Upper lobe of right lung (tissue), 1 donor: ENCODE results near the gene CD81. TPM values are rescaled to one million over a fixed set of nuclear protein-coding genes. Genes with fewer than 3 reads are reported as not detected.

Experiments used
- ATAC-seq: fragments of 200-7000 bp; cut with Tn5 transposase; one replicate; pipeline ENCODE4 v1.9.1; 2020; ENCODE audit warnings: mild to moderate bottlenecking, moderate library complexity
- DNase-seq: peaks from one replicate; pipeline ENCODE4 v3.0.0-alpha.2; 2020
- H3K27ac ChIP-seq: fragments of 200-600 bp; one replicate; pipeline ENCODE4 v1.8.0; 2022
- H3K27me3 ChIP-seq: fragments of 200-600 bp; one replicate; pipeline ENCODE4 v1.8.0; 2022; ENCODE audit warnings: mild to moderate bottlenecking
- H3K36me3 ChIP-seq: fragments of 200-600 bp; one replicate; pipeline ENCODE4 v1.8.0; 2022
- H3K4me1 ChIP-seq: fragments of 200-600 bp; one replicate; pipeline ENCODE4 v1.8.0; 2022
- H3K4me3 ChIP-seq: fragments of 200-600 bp; one replicate; pipeline ENCODE4 v1.8.0; 2022; ENCODE audit warnings: mild to moderate bottlenecking
- H3K9me3 ChIP-seq: fragments of 200-600 bp; one replicate; pipeline ENCODE4 v1.8.0; 2022
- intact Hi-C: fragments of 100-400 bp; cut with DNase I; formaldehyde crosslinking; loops from one replicate; pipeline ENCODE4 v1.11.0; 2022
- total RNA-seq: library from RNA; stranded (reverse); fragmentation: NEBNext Ultra II Directional; extraction: Animal tissue kit (Norgen Biotek cat#: 25700); gene quantifications from one replicate; pipeline ENCODE4 v1.2.1, GENCODE V29; 2021
- TF ChIP-seq, protein P1 (sequence below): fragments of 200-600 bp; IDR thresholded peaks from one replicate; pipeline ENCODE4 v1.8.0; 2022; ENCODE audit warnings: antibody characterized with exemption
- donor health status: DM: no; HTN: yes; CAD: no; lungs with severe emphysema.

Gene CD81
- total RNA-seq, 1 donor from 2014 or later, result 801 TPM

GRCh38 chr11:2415601-2416380, 38.7 kb downstream of the CD81 start:
- intact Hi-C loops, result no loop called here
- Histone ChIP-seq H3K4me1 (peaks cover 7% of the 10 kb centered on the region), H3K27ac (no peak overlapping the region), H3K9me3 (no peaks in the 10 kb centered on the region), H3K27me3 (no peaks in the 10 kb centered on the region), H3K36me3 (no peaks in the 10 kb centered on the region), H3K4me3 (no peak overlapping the region)
- ATAC-seq (no peak), DNase-seq (no peak)
- TF ChIP-seq, protein P1, sequence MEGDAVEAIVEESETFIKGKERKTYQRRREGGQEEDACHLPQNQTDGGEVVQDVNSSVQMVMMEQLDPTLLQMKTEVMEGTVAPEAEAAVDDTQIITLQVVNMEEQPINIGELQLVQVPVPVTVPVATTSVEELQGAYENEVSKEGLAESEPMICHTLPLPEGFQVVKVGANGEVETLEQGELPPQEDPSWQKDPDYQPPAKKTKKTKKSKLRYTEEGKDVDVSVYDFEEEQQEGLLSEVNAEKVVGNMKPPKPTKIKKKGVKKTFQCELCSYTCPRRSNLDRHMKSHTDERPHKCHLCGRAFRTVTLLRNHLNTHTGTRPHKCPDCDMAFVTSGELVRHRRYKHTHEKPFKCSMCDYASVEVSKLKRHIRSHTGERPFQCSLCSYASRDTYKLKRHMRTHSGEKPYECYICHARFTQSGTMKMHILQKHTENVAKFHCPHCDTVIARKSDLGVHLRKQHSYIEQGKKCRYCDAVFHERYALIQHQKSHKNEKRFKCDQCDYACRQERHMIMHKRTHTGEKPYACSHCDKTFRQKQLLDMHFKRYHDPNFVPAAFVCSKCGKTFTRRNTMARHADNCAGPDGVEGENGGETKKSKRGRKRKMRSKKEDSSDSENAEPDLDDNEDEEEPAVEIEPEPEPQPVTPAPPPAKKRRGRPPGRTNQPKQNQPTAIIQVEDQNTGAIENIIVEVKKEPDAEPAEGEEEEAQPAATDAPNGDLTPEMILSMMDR, result no peak

- Histone ChIP-seq H3K4me1 (peaks cover 8% of the 10 kb centered on the region), H3K36me3 (no peaks in the 10 kb centered on the region), H3K27me3 (no peaks in the 10 kb centered on the region), H3K27ac (no peak overlapping the region), H3K4me3 (no peak overlapping the region), H3K9me3 (no peaks in the 10 kb centered on the region)
- ATAC-seq, result no peak
- no peak for DNase-seq
- intact Hi-C loops, result no loop called here
- TF ChIP-seq, protein P1, result no peak
Measured at GRCh38 chr11:2416765-2417164, 39.7 kb downstream of the CD81 start.

GRCh38 chr11:2417856-2418692, 41.0 kb downstream of the CD81 start:
- intact Hi-C loops, result no loop called here
- peaks cover 8% of the 10 kb centered on the region for H3K4me1 ChIP-seq
- TF ChIP-seq, protein P1, result no peak
- H3K27ac ChIP-seq, result no peak overlapping the region
- H3K4me3 ChIP-seq, result no peak overlapping the region
- no peak for DNase-seq
- H3K27me3 ChIP-seq, result no peaks in the 10 kb centered on the region
- no peak for ATAC-seq
- no peaks in the 10 kb centered on the region for H3K9me3 ChIP-seq
- no peaks in the 10 kb centered on the region for H3K36me3 ChIP-seq

GRCh38 chr11:2418693-2419360, 41.7 kb downstream of the CD81 start:
- no peaks in the 10 kb centered on the region for H3K9me3 ChIP-seq
- DNase-seq (no peak), ATAC-seq (no peak)
- TF ChIP-seq, protein P1, result no peak
- H3K27ac ChIP-seq, result no peak overlapping the region
- H3K4me3 ChIP-seq, result no peak overlapping the region
- peaks cover 8% of the 10 kb centered on the region for H3K4me1 ChIP-seq
- H3K27me3 ChIP-seq, result no peaks in the 10 kb centered on the region
- intact Hi-C loops, result no loop called here
- no peaks in the 10 kb centered on the region for H3K36me3 ChIP-seq

GRCh38 chr11:2419638-2420501, 42.8 kb downstream of the CD81 start:
- intact Hi-C loops, result loop anchor here (5.0 kb wide), 2 partner anchors 118 to 223 kb away; partner anchors contain the start of genes C11orf21 and TSPAN32
- H3K27ac ChIP-seq, result no peak overlapping the region
- peak; percentile 73 for ATAC-seq

More at GRCh38 chr11:2419638-2420501, 42.8 kb downstream of the CD81 start:
- Histone ChIP-seq H3K27me3 (no peaks in the 10 kb centered on the region), H3K4me3 (no peak overlapping the region), H3K9me3 (no peaks in the 10 kb centered on the region), H3K36me3 (no peaks in the 10 kb centered on the region), H3K4me1 (peaks cover 8% of the 10 kb centered on the region)
- peak; percentile 88 for DNase-seq
- TF ChIP-seq, protein P1, result peak; percentile 82
